GM12875 (cell line): ENCODE results near the gene PAX3.

Source experiments
- H3K4me3 ChIP-seq: one replicate; pipeline ENCODE4 v1.5.1; 2011; ENCODE audit warnings: low read depth, low read length, control low read depth
- CTCF ChIP-seq: IDR thresholded peaks from 2 replicates; pipeline ENCODE4 v1.5.1; 2011; ENCODE audit warnings: low read depth, mild to moderate bottlenecking, control low read depth, inconsistent platforms, low read length, moderate library complexity, borderline replicate concordance; ENCODE audit not compliant: insufficient read depth

Gene PAX3

GRCh38 chr2:222298311-222299150 lies at the start of gene PAX3:
Gene PAX3 (minus strand): TSS chr2:222298998. CDS start chr2:222298615, 383 bp downstream.
- no peak within 1 kb of the TSS for H3K4me3 ChIP-seq
- TF ChIP-seq CTCF = no peak

GRCh38 chr2:222341331-222341730 lies 42.5 kb upstream of the PAX3 start:
- no peak overlapping the region for H3K4me3 ChIP-seq
- no peak for TF ChIP-seq CTCF

- TF ChIP-seq CTCF = no peak
- no peak overlapping the region for H3K4me3 ChIP-seq
These were observed 39.6 kb upstream of the PAX3 start for GRCh38 chr2:222338374-222338773.

DNA sequence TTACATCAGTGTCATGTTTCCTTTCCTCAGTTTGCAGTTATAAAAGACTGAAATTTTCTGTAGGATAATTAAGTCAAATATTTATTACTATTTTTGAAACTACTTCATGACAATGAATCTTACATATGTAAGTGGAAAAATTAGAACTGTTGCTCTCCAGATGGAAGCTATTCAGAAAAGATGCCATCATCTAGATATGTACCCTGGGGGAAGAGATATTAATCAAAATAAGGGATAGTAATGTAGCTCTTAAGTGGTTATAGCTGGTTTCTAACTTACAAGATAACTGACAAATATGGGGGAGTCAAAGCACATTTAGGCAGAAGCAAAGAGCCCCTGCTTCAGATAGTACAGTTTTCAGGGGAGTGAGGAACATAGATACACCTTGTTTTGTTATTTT lies 38.1 kb upstream of the PAX3 start:
- no peak overlapping the region for H3K4me3 ChIP-seq
- no peak for TF ChIP-seq CTCF

DNA sequence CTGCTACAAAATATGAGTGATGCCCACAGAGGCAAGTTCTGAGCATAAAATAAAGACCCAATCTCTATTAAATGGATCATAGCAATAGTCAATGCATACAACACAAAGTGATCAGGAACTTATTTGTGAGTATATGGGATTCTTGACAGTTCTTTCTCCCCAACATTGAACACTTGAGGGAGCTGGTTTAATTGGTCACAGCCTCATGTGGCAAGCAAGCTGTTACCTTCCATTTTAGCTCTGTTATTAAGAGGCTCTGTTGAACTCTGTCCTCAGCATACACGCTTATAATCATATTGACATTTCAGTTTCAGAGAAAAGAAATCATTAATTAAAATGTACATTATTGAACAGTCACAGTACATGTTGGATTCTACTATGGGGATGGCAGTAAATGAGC lies 37.6 kb upstream of the PAX3 start:
- no peak overlapping the region for H3K4me3 ChIP-seq
- no peak for TF ChIP-seq CTCF

DNA sequence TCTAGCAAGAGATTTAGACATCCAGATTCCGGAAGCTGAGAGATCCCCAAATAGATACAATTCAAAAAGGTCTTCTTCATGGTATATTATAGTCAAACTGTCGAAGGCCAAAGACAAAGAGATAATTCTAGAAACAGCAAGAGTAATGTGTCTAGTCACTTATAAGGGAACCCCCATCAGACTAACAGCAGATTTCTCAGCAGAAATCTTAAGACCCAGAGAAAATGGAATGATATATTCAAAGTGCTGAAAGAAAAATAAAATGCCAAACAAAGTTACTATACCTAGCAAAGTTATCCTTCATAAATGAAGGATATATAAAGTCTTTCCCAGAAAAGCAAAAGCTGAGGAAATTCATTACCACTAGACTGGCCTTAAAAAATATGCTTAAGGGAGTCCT lies 36.1 kb upstream of the PAX3 start:
- no peak for TF ChIP-seq CTCF

DNA sequence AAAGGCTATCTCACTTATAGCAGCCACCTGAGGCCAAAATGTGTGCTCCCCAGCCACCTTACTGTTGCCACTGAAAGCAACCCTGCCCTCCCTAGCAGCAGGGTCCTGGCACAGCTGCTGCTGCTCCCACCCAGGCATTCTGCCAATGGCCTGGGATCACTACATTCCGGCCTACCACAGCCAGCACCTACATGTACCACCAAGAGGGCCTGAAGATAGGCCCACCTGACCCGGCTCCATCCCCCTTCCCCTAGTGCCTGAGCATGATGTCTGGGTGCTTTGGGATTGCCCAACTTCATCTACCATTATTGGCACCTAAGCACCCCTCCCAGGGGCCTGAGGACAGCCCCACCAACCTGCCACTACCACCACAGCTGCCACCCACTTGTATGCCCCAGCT lies 34.6 kb upstream of the PAX3 start:
- no peak overlapping the region for H3K4me3 ChIP-seq
- TF ChIP-seq CTCF = no peak

More for the DNA sequence above, 36.1 kb upstream of the PAX3 start:
- H3K4me3 ChIP-seq = no peak overlapping the region
